ENCODE results near the gene RBBP8.

DNA sequence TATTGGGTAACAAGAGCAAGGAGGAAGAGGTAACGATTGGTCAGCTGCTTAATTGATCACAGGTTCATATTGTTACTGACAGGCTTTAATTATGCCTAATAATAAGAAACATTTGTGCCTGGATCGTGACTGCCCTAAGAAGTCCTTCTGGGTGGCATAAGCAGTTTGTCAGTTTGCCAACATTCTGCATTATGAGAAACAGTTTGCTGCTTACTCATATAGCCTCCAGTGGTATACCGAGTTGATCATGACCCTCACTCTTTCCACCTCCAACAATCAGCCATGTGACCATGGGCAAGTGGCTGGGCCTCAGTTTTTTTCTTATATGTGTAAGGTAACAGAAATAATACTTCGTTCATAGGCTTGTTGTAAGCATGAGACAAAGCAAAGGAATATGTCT is 105.6 kb downstream of the RBBP8 start:
- no peak for TF ChIP-seq CREB1 (IDR thresholded peaks at IDR 0.05; ENCODE audit: low read depth)
- TF ChIP-seq CEBPB (IDR thresholded peaks at IDR 0.05) = no peak
- no peak for TF ChIP-seq MAX (IDR thresholded peaks at IDR 0.05)
- no peak for TF ChIP-seq YY1 (IDR thresholded peaks at IDR 0.05; ENCODE audit: low read depth)
